Heart left ventricle (tissue), 13 donors: ENCODE results near the gene ANO4.

Experiments used
- POLR2A ChIP-seq, 2 donors: fragments of 450-650 bp; IDR thresholded peaks; one replicate each; pipeline ENCODE4 v1.6.1; 2017; ENCODE audit warnings: antibody characterized with exemption in 2 of 2, mild to moderate bottlenecking in 2 of 2, moderate library complexity in 2 of 2
- TF ChIP-seq, protein P1 (sequence below), 12 donors: fragments of 200-600 bp; sonication (generic) in 4 of 12; IDR thresholded peaks; one replicate each; pipeline versions ENCODE4 v1.5.0 to v1.8.0; 2018 to 2022; ENCODE audit warnings: antibody characterized with exemption in 12 of 12, mild to moderate bottlenecking in 5 of 12
- donor health status: ischemic (EF 13 %, LVEDD 7.1; RV severe dilation, severe dysfunction).
- donor health status: DM: no; HTN: yes; CAD: no.
- donor health status: DM: no; HTN: no; CAD: no.
- donor health status: ischemic (EF 25% LVEDD 6.9; RV normal size, moderate dysfunction).
- donor health status: ischemic (EF 25% LVEDD 5.7; RV mildly dilated, moderate dysfunction).
- donor health status: ischemic (EF 35%, LVEDD 5.7; RV mildly dilated, moderate dysfunction).
- donor health status: nonischemic (EF 11% LVEDD 7.7; RV severe dilation, severe dysfunction).
- donor health status: DM: yes; HTN: yes; CAD: no.
- donor health status: PGD.
- donor health status: ischemic (EF 29% LVEDD 5.4; RV normal size, mild dysfunction).
- donor health status: nonischemic (EF 23%, LVEDD 6.1; RV moderate dilation, normal function).

- TF ChIP-seq, protein P1, sequence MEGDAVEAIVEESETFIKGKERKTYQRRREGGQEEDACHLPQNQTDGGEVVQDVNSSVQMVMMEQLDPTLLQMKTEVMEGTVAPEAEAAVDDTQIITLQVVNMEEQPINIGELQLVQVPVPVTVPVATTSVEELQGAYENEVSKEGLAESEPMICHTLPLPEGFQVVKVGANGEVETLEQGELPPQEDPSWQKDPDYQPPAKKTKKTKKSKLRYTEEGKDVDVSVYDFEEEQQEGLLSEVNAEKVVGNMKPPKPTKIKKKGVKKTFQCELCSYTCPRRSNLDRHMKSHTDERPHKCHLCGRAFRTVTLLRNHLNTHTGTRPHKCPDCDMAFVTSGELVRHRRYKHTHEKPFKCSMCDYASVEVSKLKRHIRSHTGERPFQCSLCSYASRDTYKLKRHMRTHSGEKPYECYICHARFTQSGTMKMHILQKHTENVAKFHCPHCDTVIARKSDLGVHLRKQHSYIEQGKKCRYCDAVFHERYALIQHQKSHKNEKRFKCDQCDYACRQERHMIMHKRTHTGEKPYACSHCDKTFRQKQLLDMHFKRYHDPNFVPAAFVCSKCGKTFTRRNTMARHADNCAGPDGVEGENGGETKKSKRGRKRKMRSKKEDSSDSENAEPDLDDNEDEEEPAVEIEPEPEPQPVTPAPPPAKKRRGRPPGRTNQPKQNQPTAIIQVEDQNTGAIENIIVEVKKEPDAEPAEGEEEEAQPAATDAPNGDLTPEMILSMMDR (IDR thresholded peaks at IDR 0.05), result no peak
- no peak for TF ChIP-seq POLR2A (IDR thresholded peaks at IDR 0.05)
These were observed 224.6 kb downstream of the ANO4 start for GRCh38 chr12:101019201-101019600.
